Activated CD8-positive, alpha-beta memory T cell treated with anti-CD3 and anti-CD28 coated beads for 24 hours (primary cell): ENCODE results near the gene APOL3.
"Not testable (repeated sequence)": the region's sequence is repeated elsewhere in the genome, so short reads cannot be mapped to it uniquely, and the experiment has no call there.

Experiments
- DNase-seq: peaks from one replicate; pipeline ENCODE4 v3.0.0-alpha.2; 2020

APOL3 gene

GRCh38 chr22:36099561-36099960 lies 61.0 kb downstream of the APOL3 start:
- DNase-seq: not testable (repeated sequence)

- DNase-seq: no peak
Measured at GRCh38 chr22:36097880-36098279, 62.7 kb downstream of the APOL3 start.

- DNase-seq: not testable (repeated sequence)
Measured at GRCh38 chr22:36090772-36091171, 69.8 kb downstream of the APOL3 start.
